NK-92 (cell line): ENCODE results near the gene GNG12.
"Not testable (repeated sequence)": the region's sequence is repeated elsewhere in the genome, so short reads cannot be mapped to it uniquely, and the experiment has no call there.

ENCODE experiments used
- DNase-seq: peaks from one replicate; lab custom pipeline; 2025; ENCODE audit not compliant: unreplicated experiment; lab: John Stamatoyannopoulos, UW

GNG12 gene

DNA sequence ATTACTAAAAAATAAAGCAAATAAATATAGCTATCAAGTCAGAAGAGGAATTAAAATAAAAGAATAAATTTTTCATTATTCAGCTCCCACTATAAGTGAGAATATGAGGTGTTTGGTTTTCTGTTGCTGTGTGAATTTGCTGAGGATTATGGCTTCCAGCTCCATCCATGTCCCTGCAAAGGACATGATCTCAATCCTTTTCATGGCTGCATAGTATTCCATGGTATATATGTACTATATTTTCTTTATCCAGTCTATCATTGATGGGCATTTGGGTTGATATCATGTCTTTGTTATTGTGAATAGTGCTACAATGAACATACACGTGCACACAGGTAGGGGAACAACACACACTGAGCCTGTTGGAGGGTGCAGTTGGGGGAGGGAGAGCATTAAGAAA, 176.1 kb downstream of the GNG12 start:
- not testable (repeated sequence) for DNase-seq

DNA sequence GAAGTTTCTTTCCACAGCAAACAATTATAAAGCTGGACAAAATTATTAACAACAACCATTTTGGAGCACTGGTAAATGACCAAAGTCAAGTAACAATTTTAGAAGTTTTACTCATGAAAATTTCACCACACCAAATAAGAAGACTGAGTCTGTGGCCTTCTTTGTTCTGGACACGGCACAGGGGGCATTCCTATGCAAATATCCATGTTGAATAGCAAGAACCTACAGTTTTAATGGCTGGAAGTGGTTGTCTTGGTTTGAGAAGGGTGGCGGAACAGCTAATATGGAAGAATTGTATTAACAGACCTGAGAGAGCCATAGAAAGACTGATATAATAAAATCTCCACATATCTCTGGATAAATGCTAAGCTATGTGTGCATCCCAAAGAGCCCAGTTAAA, 177.7 kb downstream of the GNG12 start:
- DNase-seq: no peak

DNA sequence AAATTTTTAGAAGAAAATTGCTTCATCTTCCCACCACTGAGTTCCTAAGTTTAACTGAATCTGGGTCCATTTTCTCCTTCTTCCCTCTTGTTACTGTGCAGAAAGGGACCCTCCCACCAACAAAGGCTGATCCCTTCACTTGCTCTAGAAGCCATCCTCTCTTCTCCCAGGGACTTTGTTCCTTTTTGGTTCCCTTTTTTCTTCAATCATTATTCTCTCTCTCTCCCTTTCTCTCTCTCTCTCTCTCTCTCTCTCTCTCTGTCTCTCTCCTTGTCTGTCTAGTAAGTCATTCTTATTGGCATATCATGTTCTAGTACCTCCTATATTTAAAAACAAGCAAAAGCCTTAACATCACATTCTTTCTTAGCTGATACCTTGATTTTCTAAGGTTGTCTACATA, 180.0 kb downstream of the GNG12 start:
- no peak for DNase-seq

DNA sequence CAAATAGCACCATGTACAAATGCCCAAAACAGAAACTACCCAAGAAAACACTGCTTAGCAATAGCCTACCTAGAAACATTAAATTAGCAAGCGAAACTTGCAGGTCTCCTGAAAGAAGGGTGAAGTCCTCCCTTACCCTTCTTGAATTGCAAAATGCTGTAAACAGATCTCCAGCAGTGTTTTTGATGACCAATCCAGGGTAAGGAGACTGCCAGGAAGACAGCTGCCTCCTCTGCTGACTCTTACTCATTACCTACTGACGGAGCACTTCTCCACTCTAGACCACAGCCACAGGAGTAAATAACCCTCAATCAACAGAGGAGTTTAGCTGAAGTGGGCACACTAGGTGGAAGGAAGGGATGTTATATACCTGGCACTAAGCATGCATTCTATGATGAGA, 180.5 kb downstream of the GNG12 start:
- no peak for DNase-seq
